ENCODE results near the gene GNG3. TPM values are rescaled to one million over a fixed set of nuclear protein-coding genes. Genes with fewer than 3 reads are reported as not detected.
"Not testable (repeated sequence)": the region's sequence is repeated elsewhere in the genome, so short reads cannot be mapped to it uniquely, and the experiment has no call there.

GNG3 gene
- total RNA-seq, 1 donor from 2014 or later, result 0.27 TPM

DNA sequence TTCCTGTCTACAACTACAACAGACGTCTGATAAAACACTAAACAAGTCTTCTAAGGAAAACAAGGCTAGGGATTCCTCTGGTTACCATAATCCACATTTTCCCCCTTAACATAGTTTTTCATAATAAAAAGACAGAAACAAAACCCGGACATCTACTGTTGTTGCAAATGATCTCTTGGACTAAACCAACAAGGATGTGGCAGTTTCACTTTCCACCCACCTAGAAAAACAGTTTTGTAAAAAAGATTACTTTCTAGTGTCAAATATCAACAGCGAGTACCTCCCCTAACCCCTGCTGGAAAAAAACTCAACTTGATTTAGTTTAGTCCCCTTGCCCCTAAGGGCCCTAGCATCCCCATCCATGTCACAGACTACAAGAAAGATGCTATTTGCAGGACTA is 5.4 kb downstream of the GNG3 start:
- DNase-seq (ENCODE audit: low spot score), result no peak
- intact Hi-C loops (cut with DNase I), result no loop called here

DNA sequence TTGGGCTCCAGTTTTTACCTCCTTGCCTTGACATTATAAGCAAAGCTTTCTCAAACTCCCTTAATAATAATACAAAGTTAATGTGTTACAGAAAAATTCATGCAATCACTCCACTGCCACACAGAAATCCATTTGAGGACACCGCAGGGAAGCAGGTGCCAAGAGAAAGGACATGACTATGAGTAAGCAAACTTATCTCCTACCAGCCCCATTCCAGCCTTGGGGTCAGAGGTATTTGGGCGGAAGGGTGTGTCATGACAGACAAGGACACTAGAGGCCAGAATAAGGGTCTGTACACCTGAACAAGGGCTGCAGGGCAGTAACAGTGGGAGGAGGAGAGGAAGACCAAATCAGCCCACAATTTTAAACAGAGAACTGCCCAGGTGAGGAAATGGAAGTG is 5.9 kb downstream of the GNG3 start:
- no peak for DNase-seq (ENCODE audit: low spot score)
- intact Hi-C loops (cut with DNase I), result no loop called here

DNA sequence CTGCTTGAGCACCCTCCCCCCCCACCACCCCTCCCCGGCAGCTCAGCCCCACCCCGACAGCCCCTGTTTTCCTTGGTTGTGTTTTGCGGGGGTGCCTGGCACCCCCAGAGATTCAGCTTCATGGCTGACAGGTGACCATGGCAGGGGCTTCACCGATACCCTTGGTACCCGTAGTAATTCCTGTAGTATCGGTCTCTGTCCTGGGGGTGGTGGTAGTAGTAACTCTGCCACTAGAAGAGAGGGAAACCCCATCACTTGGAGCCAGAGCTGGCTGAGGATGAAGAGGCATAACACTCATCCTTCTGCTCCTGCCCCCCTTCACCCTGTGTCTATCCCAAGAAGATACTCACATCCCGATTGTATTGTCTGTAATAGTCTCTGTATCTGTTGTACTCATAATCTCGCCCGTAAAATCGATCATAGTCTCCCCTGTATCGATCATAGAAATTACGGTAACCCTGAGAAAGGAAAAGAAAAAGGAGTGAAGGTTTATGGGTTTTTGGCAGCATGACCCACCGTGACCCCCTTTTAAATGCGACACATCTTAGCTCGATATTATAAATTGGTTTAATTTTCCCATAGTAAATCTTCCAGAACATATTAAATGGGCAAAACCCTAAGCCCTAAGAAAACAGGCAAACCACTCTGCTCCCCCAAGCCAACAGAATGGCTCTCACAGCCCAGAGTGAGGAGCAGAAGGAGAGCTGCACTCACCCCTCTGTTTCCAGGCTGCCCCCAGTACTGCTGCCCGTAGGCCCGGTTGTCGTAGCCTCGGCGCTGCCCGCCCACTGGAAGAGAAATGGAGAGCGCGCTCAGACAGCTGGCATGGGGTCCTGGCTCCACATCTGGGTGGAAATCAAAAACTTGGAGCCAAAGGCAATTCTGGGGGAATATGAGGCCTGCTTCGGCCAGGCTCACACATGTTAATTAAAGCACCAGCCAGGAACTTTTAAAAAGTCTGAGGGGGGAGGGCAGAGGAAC is 8.0 kb downstream of the GNG3 start:
- intact Hi-C loops (cut with DNase I), result no loop called here
- no peak for DNase-seq (ENCODE audit: low spot score)

DNA sequence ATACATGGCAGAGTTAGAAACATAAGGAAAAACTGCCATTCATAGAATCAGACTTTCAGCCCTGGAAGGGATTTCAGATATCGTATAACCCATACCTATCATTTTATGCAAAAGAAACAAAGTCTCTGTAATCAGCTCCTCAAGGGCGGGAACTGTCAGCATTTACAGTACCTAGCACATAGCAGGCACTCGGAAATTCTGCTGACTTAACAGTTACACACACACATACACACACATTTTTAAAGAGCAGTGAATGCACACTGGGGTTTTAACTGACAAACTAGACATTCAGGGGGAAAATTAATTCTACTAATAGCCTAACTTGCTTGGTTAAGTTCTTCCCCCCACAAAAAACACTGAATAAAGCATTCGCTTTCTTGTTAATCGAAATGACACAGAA is 8.7 kb downstream of the GNG3 start:
- intact Hi-C loops (cut with DNase I), result no loop called here
- no peak for DNase-seq (ENCODE audit: low spot score)

GRCh38 chr11:62716816-62717215 is 9.3 kb downstream of the GNG3 start:
- intact Hi-C loops (cut with DNase I), result no loop called here
- DNase-seq (ENCODE audit: low spot score), result no peak

- no peak for DNase-seq (ENCODE audit: low spot score)
- intact Hi-C loops (cut with DNase I), result no loop called here
These were observed 12.0 kb downstream of the GNG3 start for GRCh38 chr11:62719302-62719978.

- intact Hi-C loops (cut with DNase I), result no loop called here
- DNase-seq (ENCODE audit: low spot score), result no peak
These were observed 14.5 kb downstream of the GNG3 start for GRCh38 chr11:62721994-62722393.

GRCh38 chr11:62724171-62724570 is 16.7 kb downstream of the GNG3 start:
- no peak for DNase-seq (ENCODE audit: low spot score)
- intact Hi-C loops (cut with DNase I), result no loop called here

- intact Hi-C loops (cut with DNase I), result loop anchor here (2.0 to 5.0 kb wide), 3 partner anchors 45 to 132 kb away; partner anchors contain the start of genes TAF6L and WDR74
- no peak for DNase-seq (ENCODE audit: low spot score)
These were observed 18.2 kb downstream of the GNG3 start for GRCh38 chr11:62725646-62726045.

DNA sequence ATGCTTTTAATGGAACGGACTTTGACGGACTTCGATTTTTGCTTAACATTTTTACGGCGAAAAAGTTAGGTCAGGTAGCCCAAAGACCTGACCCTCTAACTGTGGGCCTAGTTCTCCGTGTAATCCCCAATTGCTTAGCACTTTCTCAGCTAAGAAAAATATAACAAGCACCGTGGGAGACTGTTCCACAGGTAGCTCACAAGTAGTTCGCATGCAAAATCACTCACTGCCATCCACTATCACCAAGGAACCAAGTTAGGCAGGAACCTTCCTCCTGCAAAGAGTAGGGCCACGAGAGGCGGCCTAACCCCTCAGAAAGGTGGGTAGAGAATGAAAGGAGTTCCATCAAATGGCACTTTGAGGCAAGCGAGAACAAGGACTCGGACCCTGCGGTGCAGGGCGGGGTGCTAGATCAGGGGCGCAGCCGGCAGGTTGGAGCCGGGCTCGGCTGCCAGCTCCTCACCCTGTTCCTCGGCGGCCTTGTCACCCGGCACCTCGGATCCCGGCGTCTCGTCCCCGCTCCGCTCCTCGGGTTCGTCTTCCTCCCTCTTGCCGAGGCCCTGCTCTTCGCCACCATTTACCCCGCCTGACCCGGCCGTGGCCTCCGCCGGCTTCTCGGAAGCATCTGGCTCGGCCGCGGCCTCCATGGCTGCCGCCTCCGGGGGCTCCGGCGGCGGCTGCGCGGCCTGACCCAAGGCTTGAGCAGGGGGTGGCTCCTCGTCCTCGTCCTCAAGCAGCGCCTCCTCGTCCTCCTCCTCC is 18.9 kb downstream of the GNG3 start:
- DNase-seq (ENCODE audit: low spot score), result peak; percentile 75
- intact Hi-C loops (cut with DNase I), result loop anchor here (2.0 to 5.0 kb wide), 3 partner anchors 44 to 131 kb away; partner anchors contain the start of genes TAF6L and WDR74

DNA sequence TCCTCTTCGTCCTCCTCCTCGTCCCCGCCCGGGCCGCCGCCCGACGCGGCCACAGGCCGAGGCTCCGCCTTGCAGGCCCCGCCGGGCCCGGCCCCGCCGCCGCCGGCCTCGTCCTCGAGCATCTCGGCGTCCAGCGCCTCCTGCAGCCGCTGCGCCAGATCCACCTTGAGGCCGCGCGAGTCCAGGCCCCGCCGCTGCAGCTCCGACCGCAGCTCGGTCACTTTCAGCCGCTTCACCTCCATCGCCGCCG is 19.4 kb downstream of the GNG3 start:
- no peak for DNase-seq (ENCODE audit: low spot score)
- intact Hi-C loops (cut with DNase I), result loop anchor here (1.0 to 5.0 kb wide), 4 partner anchors 18 to 130 kb away; partner anchors contain the start of genes TAF6L and WDR74

GRCh38 chr11:62727165-62727871 is 19.8 kb downstream of the GNG3 start, which contains the start of gene HNRNPUL2:
Gene HNRNPUL2, minus strand, starts transcription at chr11:62727457. Its CDS starts 301 bp downstream, at chr11:62727156.
- intact Hi-C loops (cut with DNase I), result loop anchor here (1.0 to 5.0 kb wide), 4 partner anchors 18 to 130 kb away; partner anchors contain the start of genes TAF6L and WDR74
- peak; percentile 99 for DNase-seq (ENCODE audit: low spot score)

- peak; percentile 87 for DNase-seq (ENCODE audit: low spot score)
- intact Hi-C loops (cut with DNase I), result loop anchor here (1.0 to 5.0 kb wide), 5 partner anchors 19 to 129 kb away; partner anchors contain the start of genes TAF6L and WDR74
These were observed 20.3 kb downstream of the GNG3 start for GRCh38 chr11:62727872-62728170.

DNA sequence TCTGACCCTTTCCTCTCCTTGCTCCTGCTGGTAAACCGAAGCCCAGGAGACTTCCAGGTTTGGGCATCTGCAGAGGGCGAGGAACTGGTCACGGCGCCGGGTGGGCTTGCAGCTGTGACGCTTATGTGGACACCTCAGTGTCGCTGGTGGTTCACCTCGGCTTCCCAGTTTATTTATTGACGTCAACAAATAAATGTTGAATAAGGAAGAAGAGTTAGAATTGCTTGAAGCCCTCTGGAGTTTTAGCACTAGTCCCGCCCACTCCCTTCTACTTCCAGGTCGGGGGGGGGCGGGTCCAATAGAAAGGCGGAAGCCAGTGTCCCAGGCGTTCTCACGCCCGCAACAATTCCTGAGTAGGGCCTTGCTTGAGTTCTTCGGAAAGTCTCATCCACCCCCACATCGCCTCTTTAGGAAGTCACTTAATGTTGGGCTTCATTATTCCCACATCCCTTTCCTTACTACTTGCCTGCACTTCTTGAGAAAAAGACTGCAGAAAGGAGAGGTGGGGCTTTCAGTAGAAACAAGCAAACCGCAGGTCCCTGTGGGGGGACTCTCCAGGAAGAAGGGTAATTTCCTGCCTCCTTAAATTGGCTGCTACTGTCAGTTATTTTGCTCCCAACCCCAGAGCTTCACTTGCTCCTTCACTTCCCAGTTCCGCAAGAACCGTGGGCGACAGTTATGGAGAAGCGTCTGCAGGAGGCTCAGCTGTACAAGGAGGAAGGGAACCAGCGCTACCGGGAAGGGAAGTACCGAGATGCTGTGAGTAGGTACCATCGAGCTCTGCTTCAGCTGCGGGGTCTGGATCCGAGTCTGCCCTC is 20.9 kb downstream of the GNG3 start, which contains the start of gene TTC9C:
TTC9C (plus strand) TSS at position 316 of the 818 bp plus-strand sequence; CDS start at position 679, 363 bp downstream.
- DNase-seq (ENCODE audit: low spot score), result peak; percentile 93
- intact Hi-C loops (cut with DNase I), result loop anchor here (1.0 to 5.0 kb wide), 3 partner anchors 25 to 129 kb away; partner anchors contain the start of gene WDR74

- intact Hi-C loops (cut with DNase I), result not testable (repeated sequence)
These were observed 22.6 kb downstream of the GNG3 start for GRCh38 chr11:62730076-62730475.

GRCh38 chr11:62732830-62733229 is 25.4 kb downstream of the GNG3 start:
- intact Hi-C loops (cut with DNase I), result no loop called here
- DNase-seq (ENCODE audit: low spot score), result no peak

More at GRCh38 chr11:62730076-62730475, 22.6 kb downstream of the GNG3 start:
- DNase-seq (ENCODE audit: low spot score), result not testable (repeated sequence)

DNA sequence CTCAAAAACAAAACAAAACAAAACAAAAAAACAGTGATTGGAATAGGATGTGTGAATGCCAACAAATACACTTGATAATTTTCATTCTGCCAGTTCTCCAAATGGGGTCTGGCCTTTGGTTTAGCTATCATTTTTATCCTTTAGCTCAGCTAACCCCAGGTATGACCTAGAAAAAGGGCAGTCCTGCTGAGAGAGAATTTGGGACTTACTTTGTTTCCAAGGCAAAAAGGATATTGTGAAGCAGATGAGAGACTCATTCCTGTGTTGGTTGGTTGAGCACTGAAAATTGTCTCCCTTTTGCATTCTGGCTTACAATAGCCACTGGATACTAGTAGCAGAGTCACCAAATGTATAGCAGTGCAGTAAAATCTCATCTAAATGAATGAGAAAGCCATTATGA is 29.7 kb downstream of the GNG3 start:
- intact Hi-C loops (cut with DNase I), result no loop called here
- no peak for DNase-seq (ENCODE audit: low spot score)

DNA sequence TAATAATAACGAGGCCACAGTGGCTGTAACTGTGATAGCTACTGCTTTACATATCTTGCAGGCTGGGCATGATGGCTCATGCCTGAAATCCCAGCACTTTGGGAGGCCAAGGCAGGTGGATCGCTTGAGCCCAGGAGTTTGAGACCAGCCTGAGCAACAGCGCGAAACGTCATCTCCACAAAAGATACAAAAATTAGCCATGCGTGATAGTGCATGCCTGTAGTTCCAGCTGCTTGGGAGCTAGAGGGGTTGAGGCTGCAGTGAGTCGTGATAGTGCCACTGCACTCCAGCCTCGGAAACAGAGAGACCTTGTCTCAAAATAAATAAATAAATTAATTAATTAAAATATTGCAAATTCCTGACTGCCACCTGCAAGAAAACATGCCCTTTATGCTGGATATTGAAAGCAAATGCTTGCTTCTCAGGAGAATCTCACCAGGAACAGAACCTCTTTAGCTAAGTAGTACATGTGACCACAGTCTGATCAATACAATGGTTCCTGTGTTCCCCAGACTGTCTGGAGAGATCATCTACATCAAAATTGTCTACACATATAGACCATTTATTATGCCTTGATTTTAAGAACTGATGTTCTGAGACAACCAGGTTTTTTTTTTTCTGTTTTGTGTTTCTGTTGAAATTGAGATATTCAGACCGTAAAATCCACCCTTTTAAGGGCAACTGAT is 40.1 kb downstream of the GNG3 start:
- no peak for DNase-seq (ENCODE audit: low spot score)
- intact Hi-C loops (cut with DNase I), result no loop called here

Data from cardiac septum (tissue), 1 donor.